Activated CD8-positive, alpha-beta memory T cell treated with anti-CD3 and anti-CD28 coated beads for 48 hours (primary cell): ENCODE results near the gene CILP.
"Not testable (repeated sequence)": the region's sequence is repeated elsewhere in the genome, so short reads cannot be mapped to it uniquely, and the experiment has no call there.

Source experiments
- DNase-seq, 3 experiments: peaks; one replicate each; pipeline ENCODE4 v3.0.0-alpha.2; 2020; ENCODE audit warnings: low read depth in 2 of 3, low spot score in 2 of 3

CILP gene

GRCh38 chr15:65194826-65195547, 16.3 kb downstream of the CILP start:
- no peak for DNase-seq

GRCh38 chr15:65192016-65192415, 19.3 kb downstream of the CILP start:
- DNase-seq, result no peak

- no peak for DNase-seq
These were observed 22.1 kb downstream of the CILP start for GRCh38 chr15:65189102-65189740.

- not testable (repeated sequence) for DNase-seq
These were observed 22.8 kb downstream of the CILP start for GRCh38 chr15:65188472-65188871.

GRCh38 chr15:65184868-65185717, 26.2 kb downstream of the CILP start, which contains the start of gene CLPX:
CLPX (minus strand) TSS chr15:65185342; CDS start chr15:65185153, 189 bp downstream.
- peak; percentile 60 to 79 (median 63) for DNase-seq

GRCh38 chr15:65184305-65184867, 26.9 kb downstream of the CILP start:
- peak in 2 of 3 experiments; percentile 10 to 18 for DNase-seq

- no peak for DNase-seq
These were observed 27.5 kb downstream of the CILP start for GRCh38 chr15:65183865-65184159.

- no peak for DNase-seq
These were observed 28.7 kb downstream of the CILP start for GRCh38 chr15:65182538-65182937.

- DNase-seq, result not testable (repeated sequence)
These were observed 29.5 kb downstream of the CILP start for GRCh38 chr15:65181582-65182353.

- no peak for DNase-seq
These were observed 31.1 kb downstream of the CILP start for GRCh38 chr15:65180167-65180566.

- DNase-seq, result no peak
These were observed 33.4 kb downstream of the CILP start for GRCh38 chr15:65177901-65178300.

- DNase-seq, result no peak
These were observed 35.2 kb downstream of the CILP start for GRCh38 chr15:65176056-65176455.

GRCh38 chr15:65175511-65175910, 35.8 kb downstream of the CILP start:
- no peak for DNase-seq

- no peak for DNase-seq
These were observed 36.8 kb downstream of the CILP start for GRCh38 chr15:65174509-65174908.

GRCh38 chr15:65172531-65172930, 38.7 kb downstream of the CILP start:
- no peak for DNase-seq

GRCh38 chr15:65171428-65171827, 39.8 kb downstream of the CILP start:
- no peak for DNase-seq

- no peak for DNase-seq
These were observed 45.4 kb downstream of the CILP start for GRCh38 chr15:65165875-65166274.

- no peak for DNase-seq
These were observed 47.1 kb downstream of the CILP start for GRCh38 chr15:65164139-65164538.

- DNase-seq, result no peak
These were observed 48.2 kb downstream of the CILP start for GRCh38 chr15:65163041-65163440.

GRCh38 chr15:65156692-65157091, 54.6 kb downstream of the CILP start:
- DNase-seq, result no peak

- DNase-seq, result no peak
These were observed 56.6 kb downstream of the CILP start for GRCh38 chr15:65154720-65155119.
